Uterus (tissue), 4 donors: ENCODE results near the gene GOLGA6A. TPM values are rescaled to one million over a fixed set of nuclear protein-coding genes. Genes with fewer than 3 reads are reported as not detected.

Source experiments
- DNase-seq, 2 donors: peaks; one replicate each; pipeline ENCODE4 v3.0.0-alpha.2; 2019 to 2020
- H3K27ac ChIP-seq, 2 donors: fragments of 200-600 bp; sonication (generic); 1 replicate in 1 of 2; 2 replicates in 1 of 2; pipeline ENCODE4 v1.5.1; 2016 to 2018
- H3K27me3 ChIP-seq, 2 donors: fragments of 200-600 bp; sonication (generic); one replicate each; pipeline ENCODE4 v1.5.1; 2018 to 2019; ENCODE audit warnings: control low read depth in 1 of 2
- H3K36me3 ChIP-seq, 2 donors: fragments of 200-600 bp; sonication (generic); one replicate each; pipeline ENCODE4 v1.5.1; 2019; ENCODE audit warnings: control low read depth in 1 of 2
- H3K4me1 ChIP-seq, 2 donors: fragments of 200-600 bp; sonication (generic); one replicate each; pipeline ENCODE4 v1.5.1; 2018 to 2019; ENCODE audit warnings: control low read depth in 1 of 2
- H3K4me3 ChIP-seq, 2 donors: fragments of 200-600 bp; sonication (generic); 1 replicate in 1 of 2; 2 replicates in 1 of 2; pipeline ENCODE4 v1.5.1; 2018 to 2019; ENCODE audit warnings: mild to moderate bottlenecking in 1 of 2
- H3K9me3 ChIP-seq, 2 donors: fragments of 200-600 bp; sonication (generic); one replicate each; pipeline ENCODE4 v1.5.1; 2019; ENCODE audit warnings: control low read depth in 1 of 2
- POLR2A ChIP-seq, 2 donors: fragments of 450-650 bp; IDR thresholded peaks; one replicate each; pipeline ENCODE4 v1.6.1; 2016; ENCODE audit warnings: antibody characterized with exemption in 2 of 2, mild to moderate bottlenecking in 1 of 2, moderate library complexity in 1 of 2
- intact Hi-C: fragments of 100-400 bp; cut with DNase I; formaldehyde crosslinking; loops from one replicate; pipeline ENCODE4 v1.15.1; 2023; ENCODE audit warnings: low total_unique reads
- total RNA-seq, 4 donors: library from RNA; depleted of rRNA in 3 of 4; stranded (reverse); fragments of >200 nt in 3 of 4; gene quantifications; one replicate each; pipeline versions ENCODE4 v1.1.0 to v1.2.4, GENCODE V29; 2014 to 2023
- TF ChIP-seq, protein P1 (sequence below), 4 experiments: fragments of 200-600 bp in 2 of 4; fragments of 450-650 bp in 2 of 4; sonication (generic) in 2 of 4; IDR thresholded peaks; one replicate each; pipeline ENCODE4 v1.5.1; 2016 to 2019; ENCODE audit warnings: antibody characterized with exemption in 4 of 4, mild to moderate bottlenecking in 2 of 4, moderate library complexity in 1 of 4
- donor health status: DM: yes; HTN: yes; CAD: no.

Gene GOLGA6A
- total RNA-seq, 4 donors from 2014 or later: 0.58 TPM; not detected in 3

DNA sequence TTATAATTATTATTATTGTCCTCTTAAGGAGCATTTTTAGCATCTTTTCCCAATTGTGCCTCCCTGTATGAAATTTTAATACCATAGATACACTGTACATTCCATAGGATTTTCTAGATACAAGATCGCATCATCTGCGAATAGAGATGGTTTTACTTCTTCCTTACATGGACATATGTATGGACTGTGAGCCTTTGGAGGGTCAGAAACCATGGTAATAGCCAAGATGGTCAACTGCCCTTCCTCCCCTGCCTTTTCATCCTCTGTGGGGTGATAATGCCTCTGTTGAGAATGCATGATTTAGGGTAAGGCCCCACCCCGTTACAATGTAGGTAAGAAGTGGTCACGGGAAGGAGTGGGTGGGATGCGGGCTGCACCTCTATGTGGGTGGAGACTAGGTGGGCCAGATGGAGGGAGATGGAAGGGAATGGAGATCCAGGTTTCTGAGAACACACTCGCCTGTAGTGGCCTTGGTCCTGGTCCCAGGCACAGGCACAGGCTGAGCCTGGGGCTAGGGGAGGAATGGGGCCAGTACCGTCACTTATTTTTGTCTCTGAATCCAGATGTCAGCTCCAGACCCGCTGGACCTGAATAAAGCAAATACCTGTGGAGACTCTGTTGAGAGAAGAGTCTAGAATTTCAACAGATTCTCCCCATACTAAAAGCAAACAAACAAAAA is 31.7 kb downstream of the GOLGA6A start:
- Histone ChIP-seq H3K4me3 (no peak overlapping the region), H3K27ac (peak overlapping the region; percentile 81 to 82), H3K4me1 (peaks cover 0 to 28% of the 10 kb centered on the region in 2 donors), H3K36me3 (no peaks in the 10 kb centered on the region), H3K27me3 (no peaks in the 10 kb centered on the region), H3K9me3 (no peaks in the 10 kb centered on the region)
- intact Hi-C loops: no loop called here
- TF ChIP-seq POLR2A (IDR thresholded peaks at IDR 0.05): no peak
- TF ChIP-seq, protein P1, sequence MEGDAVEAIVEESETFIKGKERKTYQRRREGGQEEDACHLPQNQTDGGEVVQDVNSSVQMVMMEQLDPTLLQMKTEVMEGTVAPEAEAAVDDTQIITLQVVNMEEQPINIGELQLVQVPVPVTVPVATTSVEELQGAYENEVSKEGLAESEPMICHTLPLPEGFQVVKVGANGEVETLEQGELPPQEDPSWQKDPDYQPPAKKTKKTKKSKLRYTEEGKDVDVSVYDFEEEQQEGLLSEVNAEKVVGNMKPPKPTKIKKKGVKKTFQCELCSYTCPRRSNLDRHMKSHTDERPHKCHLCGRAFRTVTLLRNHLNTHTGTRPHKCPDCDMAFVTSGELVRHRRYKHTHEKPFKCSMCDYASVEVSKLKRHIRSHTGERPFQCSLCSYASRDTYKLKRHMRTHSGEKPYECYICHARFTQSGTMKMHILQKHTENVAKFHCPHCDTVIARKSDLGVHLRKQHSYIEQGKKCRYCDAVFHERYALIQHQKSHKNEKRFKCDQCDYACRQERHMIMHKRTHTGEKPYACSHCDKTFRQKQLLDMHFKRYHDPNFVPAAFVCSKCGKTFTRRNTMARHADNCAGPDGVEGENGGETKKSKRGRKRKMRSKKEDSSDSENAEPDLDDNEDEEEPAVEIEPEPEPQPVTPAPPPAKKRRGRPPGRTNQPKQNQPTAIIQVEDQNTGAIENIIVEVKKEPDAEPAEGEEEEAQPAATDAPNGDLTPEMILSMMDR (IDR thresholded peaks at IDR 0.05): peak in 1 of 4 experiments; percentile 5
- peak in 1 of 2 donors; percentile 19 for DNase-seq

DNA sequence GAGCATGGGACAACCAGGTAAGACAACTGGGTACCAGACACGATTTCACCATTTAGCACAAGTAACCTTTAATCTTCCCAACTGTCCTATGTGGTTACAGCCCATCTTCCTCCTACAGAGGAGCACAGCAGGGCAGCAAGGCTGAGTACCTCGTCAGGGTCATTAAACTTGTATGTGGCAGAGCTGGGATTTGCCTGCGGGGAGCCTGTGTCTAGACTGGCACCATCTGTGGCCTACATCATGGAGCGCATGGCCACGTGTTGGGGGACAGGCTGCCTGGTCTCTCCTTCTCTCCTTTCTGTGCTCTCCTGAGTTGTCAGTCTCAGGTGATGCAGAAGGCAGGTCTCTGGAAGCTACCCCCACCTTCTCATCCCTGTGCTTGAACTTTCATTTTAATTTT is 32.2 kb downstream of the GOLGA6A start:
- no peak for DNase-seq
- TF ChIP-seq POLR2A (IDR thresholded peaks at IDR 0.05): no peak
- Histone ChIP-seq H3K4me3 (no peak overlapping the region), H3K36me3 (no peaks in the 10 kb centered on the region), H3K9me3 (no peaks in the 10 kb centered on the region), H3K4me1 (peaks cover 0 to 28% of the 10 kb centered on the region in 2 donors), H3K27me3 (no peaks in the 10 kb centered on the region), H3K27ac (peak overlapping the region; percentile 81 to 82)
- intact Hi-C loops: no loop called here

DNA sequence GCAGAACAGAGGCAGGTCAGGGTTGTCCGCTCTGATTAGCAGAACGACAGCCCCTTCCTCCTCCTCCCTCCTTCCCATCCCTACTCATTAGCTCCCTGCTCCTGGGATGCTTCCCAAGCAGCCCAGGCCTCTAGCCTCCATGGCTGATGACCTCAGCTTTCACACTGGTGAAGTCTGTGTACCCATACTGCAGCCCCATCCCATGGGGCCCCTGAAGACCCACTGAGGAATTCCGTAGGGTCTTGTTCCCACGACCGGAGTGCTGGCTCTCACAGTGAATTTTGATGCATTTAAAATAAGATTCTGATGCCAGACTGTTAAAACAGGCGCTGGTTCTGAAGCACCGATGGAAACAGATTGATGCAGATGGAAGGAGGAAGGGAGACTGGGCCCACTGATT is 36.1 kb downstream of the GOLGA6A start:
- peak overlapping the region in 1 of 2 donors; percentile 31 for H3K27ac ChIP-seq
- intact Hi-C loops: no loop called here
- H3K4me1 ChIP-seq: peaks cover 0 to 17% of the 10 kb centered on the region in 2 donors

DNA sequence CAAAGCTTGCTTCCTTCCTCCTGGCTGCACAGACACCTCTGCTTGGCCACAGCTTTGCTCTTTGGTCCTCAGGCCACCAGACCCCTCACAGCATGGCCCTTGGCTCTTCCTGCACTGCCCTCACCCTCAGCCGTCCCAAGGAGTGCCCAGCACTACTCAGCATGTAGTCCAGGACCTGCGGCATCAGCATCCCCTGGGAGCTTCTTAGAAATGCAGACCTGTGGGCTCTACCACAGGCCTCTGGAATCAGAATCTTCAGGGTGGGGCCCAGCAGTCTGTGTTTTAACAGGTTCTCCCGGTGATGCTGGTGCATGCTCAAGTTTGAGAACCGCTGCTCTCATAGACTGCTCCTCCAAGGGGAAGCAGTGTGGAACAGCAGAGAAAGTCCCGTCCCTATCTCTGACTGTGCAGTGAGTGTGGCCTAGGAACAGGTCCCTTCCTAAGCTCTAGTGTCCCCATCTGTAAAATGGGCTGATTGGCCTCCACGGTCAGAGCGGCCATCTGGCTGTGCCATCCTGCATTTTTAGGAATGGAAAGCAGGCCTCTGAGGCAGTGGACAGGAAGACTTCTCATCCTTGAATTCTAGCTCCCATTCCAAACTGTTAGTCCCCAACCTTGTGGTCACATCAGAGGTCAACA is 36.6 kb downstream of the GOLGA6A start:
- H3K36me3 ChIP-seq: no peaks in the 10 kb centered on the region
- no peaks in the 10 kb centered on the region for H3K9me3 ChIP-seq
- intact Hi-C loops: no loop called here
- DNase-seq: no peak
- no peak overlapping the region for H3K4me3 ChIP-seq
- peak overlapping the region in 1 of 2 donors; percentile 39 for H3K27ac ChIP-seq
- peaks cover 0 to 12% of the 10 kb centered on the region in 2 donors for H3K4me1 ChIP-seq
- no peaks in the 10 kb centered on the region for H3K27me3 ChIP-seq
- TF ChIP-seq POLR2A (IDR thresholded peaks at IDR 0.05): no peak
- TF ChIP-seq, protein P1 (IDR thresholded peaks at IDR 0.05): no peak

More for the DNA sequence above, 36.1 kb downstream of the GOLGA6A start:
- Histone ChIP-seq H3K36me3 (no peaks in the 10 kb centered on the region), H3K9me3 (no peaks in the 10 kb centered on the region), H3K4me3 (no peak overlapping the region), H3K27me3 (no peaks in the 10 kb centered on the region)
- DNase-seq: no peak
- TF ChIP-seq, protein P1 (IDR thresholded peaks at IDR 0.05): no peak
- no peak for TF ChIP-seq POLR2A (IDR thresholded peaks at IDR 0.05)

DNA sequence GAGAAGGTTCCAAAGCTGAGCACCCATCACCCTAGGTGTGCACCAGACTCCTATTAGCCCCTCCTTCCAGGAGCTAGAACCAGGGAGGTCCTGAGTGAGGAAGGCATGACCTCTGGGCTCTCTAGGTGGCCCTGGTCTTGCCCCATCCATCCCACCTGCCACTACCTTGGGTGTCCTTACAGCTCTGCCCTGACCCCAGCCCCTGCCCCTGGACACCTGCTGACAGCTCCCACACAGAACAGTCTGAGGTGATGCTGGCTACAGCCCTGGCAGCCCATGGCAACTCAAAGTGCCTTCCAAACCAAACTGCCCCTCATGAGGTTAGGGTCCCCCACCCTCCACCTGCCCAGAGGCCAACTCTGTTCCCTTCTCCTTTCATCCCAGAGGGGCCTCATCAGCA is 37.2 kb downstream of the GOLGA6A start:
- TF ChIP-seq, protein P1 (IDR thresholded peaks at IDR 0.05): no peak
- TF ChIP-seq POLR2A (IDR thresholded peaks at IDR 0.05): no peak

More for the DNA sequence above, 37.2 kb downstream of the GOLGA6A start:
- peak overlapping the region in 1 of 2 donors; percentile 39 for H3K27ac ChIP-seq
- no peaks in the 10 kb centered on the region for H3K9me3 ChIP-seq
- H3K36me3 ChIP-seq: no peaks in the 10 kb centered on the region
- H3K4me1 ChIP-seq: peaks cover 0 to 11% of the 10 kb centered on the region in 2 donors
- H3K27me3 ChIP-seq: no peaks in the 10 kb centered on the region
- H3K4me3 ChIP-seq: no peak overlapping the region
- intact Hi-C loops: no loop called here
- no peak for DNase-seq
